Ascending aorta (tissue), 2 donors: Measurements from ENCODE around the gene ACTMAP. TPM values are rescaled to one million over a fixed set of nuclear protein-coding genes. Genes with fewer than 3 reads are reported as not detected.

Source experiments
- DNase-seq, 2 donors: peaks; one replicate each; pipeline ENCODE4 v3.0.0-alpha.2; 2019; ENCODE audit warnings: low spot score in 2 of 2
- H3K27ac ChIP-seq, 2 donors: fragments of 200-600 bp; sonication (generic); one replicate each; pipeline ENCODE4 v1.5.1; 2016 to 2017; ENCODE audit warnings: mild to moderate bottlenecking in 1 of 2
- H3K27me3 ChIP-seq: fragments of 200-600 bp; sonication (generic); one replicate; pipeline ENCODE4 v1.5.1; 2017
- H3K36me3 ChIP-seq, 2 donors: fragments of 200-600 bp; sonication (generic); one replicate each; pipeline ENCODE4 v1.5.1; 2016
- H3K4me1 ChIP-seq, 2 donors: fragments of 200-600 bp; sonication (generic); one replicate each; pipeline ENCODE4 v1.5.1; 2016 to 2017; ENCODE audit warnings: mild to moderate bottlenecking in 1 of 2
- H3K4me3 ChIP-seq, 2 donors: fragments of 200-600 bp; sonication (generic); one replicate each; pipeline ENCODE4 v1.5.1; 2016 to 2017; ENCODE audit warnings: mild to moderate bottlenecking in 1 of 2
- H3K9me3 ChIP-seq, 2 donors: fragments of 200-600 bp; sonication (generic); one replicate each; pipeline ENCODE4 v1.5.1; 2016
- CTCF ChIP-seq, 3 experiments: fragments of 200-600 bp in 2 of 3; fragments of 450-650 bp in 1 of 3; sonication (generic) in 2 of 3; IDR thresholded peaks; one replicate each; pipeline ENCODE4 v1.5.1; 2016 to 2019; ENCODE audit warnings: antibody characterized with exemption in 3 of 3, mild to moderate bottlenecking in 1 of 3, moderate library complexity in 1 of 3
- intact Hi-C: fragments of 100-400 bp; cut with DNase I; formaldehyde crosslinking; loops from one replicate; pipeline ENCODE4 v1.15.1; 2023
- total RNA-seq: library from RNA; depleted of rRNA; stranded (reverse); fragments of >200 nt; gene quantifications from one replicate; pipeline ENCODE4 v1.1.0, GENCODE V29; 2016

ACTMAP gene
- total RNA-seq, 1 donor from 2014 or later = 8.3 TPM

- Histone ChIP-seq H3K4me3 (peak overlapping the region; percentile 65 to 80), H3K27me3 (no peaks in the 10 kb centered on the region), H3K9me3 (no peaks in the 10 kb centered on the region), H3K4me1 (peaks cover 12 to 43% of the 10 kb centered on the region in 2 donors), H3K36me3 (peaks cover 7 to 12% of the 10 kb centered on the region in 2 donors), H3K27ac (peak overlapping the region in 1 of 2 donors; percentile 83)
- intact Hi-C loops = no loop called here
- TF ChIP-seq CTCF (IDR thresholded peaks at IDR 0.05) = no peak
- DNase-seq = no peak
Observed at GRCh38 chr19:40752257-40752781, 2.0 kb upstream of the ACTMAP start.

GRCh38 chr19:40750874-40751537 lies 729 bp upstream of the ACTMAP start, which contains the start of gene SNRPA:
SNRPA (plus strand) TSS chr19:40751203; CDS start chr19:40751409, 206 bp downstream.
- no peak for TF ChIP-seq CTCF (IDR thresholded peaks at IDR 0.05)
- peaks cover 0 to 2% of the 10 kb centered on the region in 2 donors for H3K36me3 ChIP-seq
- H3K27ac ChIP-seq = peak within 1 kb of the TSS; percentile 89 to 93
- peaks cover 12 to 40% of the 10 kb centered on the region in 2 donors for H3K4me1 ChIP-seq
- H3K4me3 ChIP-seq = peak within 1 kb of the TSS; percentile 65 to 80
- peak; percentile 89 to 99 for DNase-seq
- H3K27me3 ChIP-seq = no peaks in the 10 kb centered on the region
- no peaks in the 10 kb centered on the region for H3K9me3 ChIP-seq
- intact Hi-C loops = loop anchor here (1.0 to 2.0 kb wide), 6 partner anchors 27 to 88 kb away; partner anchors contain the start of genes EGLN2, NUMBL and RAB4B

- no peak for TF ChIP-seq CTCF (IDR thresholded peaks at IDR 0.05)
- no peaks in the 10 kb centered on the region for H3K36me3 ChIP-seq
- H3K4me1 ChIP-seq = peaks cover 8 to 14% of the 10 kb centered on the region in 2 donors
- H3K27ac ChIP-seq = no peak overlapping the region
- intact Hi-C loops = no loop called here
- H3K9me3 ChIP-seq = no peaks in the 10 kb centered on the region
- H3K4me3 ChIP-seq = no peak overlapping the region
- H3K27me3 ChIP-seq = no peaks in the 10 kb centered on the region
- DNase-seq = no peak
Observed at GRCh38 chr19:40747536-40747935, 2.7 kb downstream of the ACTMAP start.

- H3K27me3 ChIP-seq = no peaks in the 10 kb centered on the region
- DNase-seq = no peak
- peaks cover 2 to 3% of the 10 kb centered on the region in 2 donors for H3K36me3 ChIP-seq
- peaks cover 5 to 15% of the 10 kb centered on the region in 2 donors for H3K4me1 ChIP-seq
- H3K27ac ChIP-seq = peak overlapping the region in 1 of 2 donors; percentile 5
- H3K4me3 ChIP-seq = no peak overlapping the region
- intact Hi-C loops = no loop called here
- TF ChIP-seq CTCF (IDR thresholded peaks at IDR 0.05) = no peak
- no peaks in the 10 kb centered on the region for H3K9me3 ChIP-seq
Observed at GRCh38 chr19:40745402-40745780, 4.9 kb downstream of the ACTMAP start.

GRCh38 chr19:40744554-40745401 lies 5.5 kb downstream of the ACTMAP start:
- TF ChIP-seq CTCF (IDR thresholded peaks at IDR 0.05) = peak in 1 of 3 experiments; percentile 19
- intact Hi-C loops = no loop called here
- H3K27ac ChIP-seq = peak overlapping the region; percentile 5 to 9

More at GRCh38 chr19:40744554-40745401, 5.5 kb downstream of the ACTMAP start:
- peaks cover 8 to 17% of the 10 kb centered on the region in 2 donors for H3K4me1 ChIP-seq
- DNase-seq = no peak
- H3K36me3 ChIP-seq = peaks cover 8 to 9% of the 10 kb centered on the region in 2 donors
- H3K4me3 ChIP-seq = no peak overlapping the region
- no peaks in the 10 kb centered on the region for H3K9me3 ChIP-seq
- H3K27me3 ChIP-seq = no peaks in the 10 kb centered on the region
